Nephron (organoid): Measurements from ENCODE around the gene GJA9.

Source experiments
- H3K27ac Mint-ChIP-seq, 3 experiments: 2 replicates each; pipeline ENCODE4 v1.8.0; 2020; ENCODE audit warnings: mixed read lengths in 3 of 3, mild to moderate bottlenecking in 2 of 3, moderate library complexity in 1 of 3
- H3K27me3 Mint-ChIP-seq: 2 replicates; pipeline ENCODE4 v1.8.0; 2021; ENCODE audit warnings: low read depth, mild to moderate bottlenecking, moderate library complexity, mixed read lengths
- H3K36me3 Mint-ChIP-seq: 2 replicates; pipeline ENCODE4 v1.8.0; 2020; ENCODE audit warnings: low read depth, mixed read lengths
- H3K4me1 Mint-ChIP-seq: 2 replicates; pipeline ENCODE4 v1.8.0; 2020; ENCODE audit warnings: mixed read lengths
- H3K4me3 Mint-ChIP-seq, 3 experiments: 2 replicates each; pipeline ENCODE4 v1.8.0; 2020; ENCODE audit warnings: mild to moderate bottlenecking in 3 of 3, mixed read lengths in 3 of 3, moderate library complexity in 2 of 3
- H3K9me3 Mint-ChIP-seq: 2 replicates; pipeline ENCODE4 v1.8.0; 2020; ENCODE audit warnings: mixed read lengths
- CTCF ChIP-seq, 3 experiments: fragments of 200-600 bp; sonication (generic); IDR thresholded peaks; one replicate each; pipeline ENCODE4 v1.5.0; 2021; ENCODE audit warnings: antibody characterized with exemption in 3 of 3; ENCODE audit not compliant: unreplicated experiment in 3 of 3

GJA9 gene

GRCh38 chr1:38873027-38873969, 8.1 kb downstream of the GJA9 start, which contains the start of gene MYCBP:
MYCBP (minus strand) TSS chr1:38873348; CDS start chr1:38873305, 43 bp downstream.
- TF ChIP-seq CTCF (IDR thresholded peaks at IDR 0.05; ENCODE audit: unreplicated experiment in 3 of 3): no peak
- Mint-ChIP-seq H3K36me3 (peaks cover 3% of the 10 kb centered on the region), H3K27ac (peak within 1 kb of the TSS; percentile 72 to 88 (median 84)), H3K4me3 (peak within 1 kb of the TSS; percentile 95 to 97 (median 95)), H3K27me3 (no peaks in the 10 kb centered on the region), H3K4me1 (peaks cover 21% of the 10 kb centered on the region), H3K9me3 (no peaks in the 10 kb centered on the region)

GRCh38 chr1:38872401-38873026, 8.9 kb downstream of the GJA9 start:
- TF ChIP-seq CTCF (IDR thresholded peaks at IDR 0.05; ENCODE audit: unreplicated experiment in 3 of 3): no peak
- Mint-ChIP-seq H3K36me3 (peaks cover 9% of the 10 kb centered on the region), H3K27me3 (no peaks in the 10 kb centered on the region), H3K4me3 (peak overlapping the region; percentile 95 to 97 (median 95)), H3K27ac (peak overlapping the region in 1 of 3 experiments; percentile 20), H3K4me1 (peaks cover 21% of the 10 kb centered on the region), H3K9me3 (no peaks in the 10 kb centered on the region)

GRCh38 chr1:38870996-38871395, 10.4 kb downstream of the GJA9 start:
- H3K27me3 Mint-ChIP-seq: no peaks in the 10 kb centered on the region
- H3K36me3 Mint-ChIP-seq: peaks cover 9% of the 10 kb centered on the region
- TF ChIP-seq CTCF (IDR thresholded peaks at IDR 0.05; ENCODE audit: unreplicated experiment in 3 of 3): no peak
- H3K4me1 Mint-ChIP-seq: peaks cover 21% of the 10 kb centered on the region
- H3K9me3 Mint-ChIP-seq: no peaks in the 10 kb centered on the region
- no peak overlapping the region for H3K27ac Mint-ChIP-seq
- peak overlapping the region; percentile 19 to 95 (median 28) for H3K4me3 Mint-ChIP-seq

GRCh38 chr1:38867208-38867607, 14.2 kb downstream of the GJA9 start:
- no peaks in the 10 kb centered on the region for H3K9me3 Mint-ChIP-seq
- TF ChIP-seq CTCF (IDR thresholded peaks at IDR 0.05; ENCODE audit: unreplicated experiment in 3 of 3): no peak
- H3K36me3 Mint-ChIP-seq: peaks cover 16% of the 10 kb centered on the region
- no peak overlapping the region for H3K4me3 Mint-ChIP-seq
- peaks cover 16% of the 10 kb centered on the region for H3K4me1 Mint-ChIP-seq
- H3K27me3 Mint-ChIP-seq: no peaks in the 10 kb centered on the region
- no peak overlapping the region for H3K27ac Mint-ChIP-seq

- Mint-ChIP-seq H3K4me1 (peaks cover 25% of the 10 kb centered on the region), H3K4me3 (no peak overlapping the region), H3K9me3 (no peaks in the 10 kb centered on the region), H3K27me3 (no peaks in the 10 kb centered on the region), H3K36me3 (peaks cover 16% of the 10 kb centered on the region), H3K27ac (no peak overlapping the region)
- no peak for TF ChIP-seq CTCF (IDR thresholded peaks at IDR 0.05; ENCODE audit: unreplicated experiment in 3 of 3)
Measured at GRCh38 chr1:38865112-38865715, 16.2 kb downstream of the GJA9 start.
